Common myeloid progenitor, CD34-positive (primary cell): Measurements from ENCODE around the gene PDCL3.

Experiments used
- CTCF ChIA-PET: fragments of 350-600 bp; sonication (Branson Sonifier 250); formaldehyde crosslinking; loops from one replicate; lab custom pipeline; 2021; ENCODE audit warnings: antibody characterized with exemption; lab: Charles Lee
- POLR2A ChIA-PET: fragments of 350-600 bp; sonication (Branson Sonifier 250); formaldehyde crosslinking; loops from one replicate; lab custom pipeline; 2021; ENCODE audit warnings: antibody characterized with exemption; lab: Charles Lee
- DNase-seq, 3 donors: peaks; one replicate each; pipeline versions ENCODE4 v3.0.0 to v3.0.0-alpha.2; 2013
- H3K27ac ChIP-seq, 2 experiments: 1 replicate in 1 of 2; 2 replicates in 1 of 2; pipeline ENCODE4 v1.7.0; 2013; ENCODE audit warnings: inconsistent platforms in 2 of 2, low read length in 2 of 2, mild to moderate bottlenecking in 2 of 2, low read depth in 1 of 2, moderate library complexity in 1 of 2; ENCODE audit not compliant: severe bottlenecking in 2 of 2, insufficient read depth in 1 of 2, poor library complexity in 1 of 2
- H3K27me3 ChIP-seq, 5 experiments: replicated peaks in 2 of 5; 1 replicate in 3 of 5; 2 replicates in 2 of 5; pipeline versions ENCODE4 v1.6.1 to v1.7.0; 2013; ENCODE audit warnings: low read length in 4 of 5, mild to moderate bottlenecking in 2 of 5, moderate library complexity in 2 of 5, inconsistent platforms in 1 of 5; ENCODE audit not compliant: insufficient read depth in 5 of 5, control insufficient read depth in 4 of 5
- H3K36me3 ChIP-seq, 4 experiments: 1 replicate in 2 of 4; 2 replicates in 2 of 4; pipeline versions ENCODE4 v1.6.1 to v1.7.0; 2013; ENCODE audit warnings: low read length in 3 of 4, control low read depth in 1 of 4, mild to moderate bottlenecking in 1 of 4; ENCODE audit not compliant: control insufficient read depth in 4 of 4, insufficient read depth in 4 of 4
- H3K4me1 ChIP-seq, 4 experiments: 1 replicate in 3 of 4; 2 replicates in 1 of 4; pipeline versions ENCODE4 v1.6.1 to v1.7.1; 2013; ENCODE audit warnings: low read length in 3 of 4, mild to moderate bottlenecking in 3 of 4, control low read depth in 1 of 4, inconsistent platforms in 1 of 4, moderate library complexity in 1 of 4; ENCODE audit not compliant: control insufficient read depth in 4 of 4, insufficient read depth in 4 of 4; ENCODE audit errors: control extremely low read depth in 1 of 4
- H3K4me3 ChIP-seq, 7 experiments: 1 replicate in 4 of 7; 2 replicates in 3 of 7; pipeline versions ENCODE4 v1.5.1 to v1.7.0; 2013; ENCODE audit warnings: mild to moderate bottlenecking in 7 of 7, low read length in 6 of 7, moderate library complexity in 6 of 7, inconsistent platforms in 2 of 7, low read depth in 2 of 7, control low read depth in 1 of 7; ENCODE audit not compliant: insufficient read depth in 4 of 7, control insufficient read depth in 1 of 7; ENCODE audit errors: extremely low read depth in 1 of 7
- H3K9me3 ChIP-seq, 5 experiments: 1 replicate in 4 of 5; 2 replicates in 1 of 5; pipeline versions ENCODE4 v1.6.1 to v1.7.1; 2013; ENCODE audit warnings: low read length in 4 of 5, mild to moderate bottlenecking in 2 of 5, inconsistent platforms in 1 of 5, low read depth in 1 of 5, moderate library complexity in 1 of 5; ENCODE audit not compliant: control insufficient read depth in 4 of 5, insufficient read depth in 2 of 5; ENCODE audit errors: control extremely low read depth in 1 of 5
- WGBS: methylation state at CpG from one replicate; pipeline ENCODE4 v1.1.5; 2013; ENCODE audit not compliant: insufficient coverage; 5-methylcytosine and 5-hydroxymethylcytosine counted together

PDCL3 gene

GRCh38 chr2:100556746-100557145 is 6.0 kb upstream of the PDCL3 start:
- no peak overlapping the region for H3K4me3 ChIP-seq
- 100% methylated on average over 3 of the region's 4 CpGs for WGBS
- no peak for DNase-seq
- no peaks in the 10 kb centered on the region for H3K36me3 ChIP-seq
- CTCF ChIA-PET, result no interaction called here
- POLR2A ChIA-PET, result interaction anchor here (0.7 kb wide), 1 partner anchor 139 kb away, joined by 3 read pairs; the partner anchor contains the start of gene CHST10
- H3K4me1 ChIP-seq, result peaks cover 0 to 19% (median 10%) of the 10 kb centered on the region in 4 experiments
- H3K9me3 ChIP-seq, result no peaks in the 10 kb centered on the region
- H3K27ac ChIP-seq, result no peak overlapping the region
- H3K27me3 ChIP-seq, result no peaks in the 10 kb centered on the region

GRCh38 chr2:100560216-100560830 is 2.5 kb upstream of the PDCL3 start:
- no peaks in the 10 kb centered on the region for H3K36me3 ChIP-seq
- CTCF ChIA-PET, result interaction anchor here (2.2 kb wide), 1 partner anchor 138 kb away, joined by 4 read pairs; no protein-coding TSS in a partner anchor
- POLR2A ChIA-PET, result no interaction called here
- 100% methylated on average over 5 of the region's 9 CpGs for WGBS
- no peaks in the 10 kb centered on the region for H3K27me3 ChIP-seq
- H3K4me3 ChIP-seq, result no peak overlapping the region
- peaks cover 7 to 26% (median 17%) of the 10 kb centered on the region in 4 experiments for H3K4me1 ChIP-seq
- H3K9me3 ChIP-seq, result no peaks in the 10 kb centered on the region
- H3K27ac ChIP-seq, result no peak overlapping the region
- no peak for DNase-seq

- no peak overlapping the region for H3K4me3 ChIP-seq
- WGBS, result 100% methylated on average over 3 of the region's 4 CpGs
Measured at GRCh38 chr2:100561191-100561590, 1.6 kb upstream of the PDCL3 start.

GRCh38 chr2:100563407-100564247 is 834 bp downstream of the PDCL3 start:
- H3K27ac ChIP-seq, result peak overlapping the region; percentile 97
- no peaks in the 10 kb centered on the region for H3K27me3 ChIP-seq
- H3K4me3 ChIP-seq, result peak overlapping the region; percentile 44 to 95 (median 88)
- ChIA-PET POLR2A (interaction anchor here (0.6 kb wide), 1 partner anchor 1918 kb away, joined by 3 read pairs; no protein-coding TSS in a partner anchor), CTCF (interaction anchor here (1.1 to 1.5 kb wide), 4 partner anchors 14 to 50 kb away, joined by 3 read pairs; no protein-coding TSS in a partner anchor)
- peaks cover 7 to 22% (median 14%) of the 10 kb centered on the region in 4 experiments for H3K36me3 ChIP-seq
- 44% methylated on average over 15 of the region's 24 CpGs for WGBS
- no peak for DNase-seq
- no peaks in the 10 kb centered on the region for H3K9me3 ChIP-seq
- peaks cover 7 to 20% (median 17%) of the 10 kb centered on the region in 4 experiments for H3K4me1 ChIP-seq

More at GRCh38 chr2:100561191-100561590, 1.6 kb upstream of the PDCL3 start:
- no peaks in the 10 kb centered on the region for H3K27me3 ChIP-seq
- H3K27ac ChIP-seq, result peak overlapping the region in 1 of 2 experiments; percentile 97
- H3K36me3 ChIP-seq, result peaks cover 0 to 1% (median under 1%) of the 10 kb centered on the region in 4 experiments
- peaks cover 7 to 20% (median 17%) of the 10 kb centered on the region in 4 experiments for H3K4me1 ChIP-seq
- POLR2A ChIA-PET, result no interaction called here
- DNase-seq, result no peak
- CTCF ChIA-PET, result interaction anchor here (2.2 kb wide), 1 partner anchor 139 kb away, joined by 4 read pairs; no protein-coding TSS in a partner anchor
- no peaks in the 10 kb centered on the region for H3K9me3 ChIP-seq

- no peak overlapping the region for H3K4me3 ChIP-seq
- H3K4me1 ChIP-seq, result peaks cover 0 to 1% (median under 1%) of the 10 kb centered on the region in 4 experiments
- ChIA-PET POLR2A (no interaction called here), CTCF (interaction anchor here (1.5 kb wide), 1 partner anchor 10 kb away, joined by 4 read pairs; no protein-coding TSS in a partner anchor)
- H3K9me3 ChIP-seq, result no peaks in the 10 kb centered on the region
- WGBS, result 93% methylated on average over 3 of the region's 6 CpGs
- H3K36me3 ChIP-seq, result peaks cover 12 to 42% (median 25%) of the 10 kb centered on the region in 4 experiments
- no peak for DNase-seq
- H3K27ac ChIP-seq, result no peak overlapping the region
- no peaks in the 10 kb centered on the region for H3K27me3 ChIP-seq
Measured at GRCh38 chr2:100568989-100569388, 6.2 kb downstream of the PDCL3 start.

- Histone ChIP-seq H3K4me3 (no peak overlapping the region), H3K27ac (no peak overlapping the region), H3K36me3 (peaks cover 13 to 51% (median 30%) of the 10 kb centered on the region in 4 experiments), H3K4me1 (no peaks in the 10 kb centered on the region), H3K27me3 (no peaks in the 10 kb centered on the region), H3K9me3 (no peaks in the 10 kb centered on the region)
- DNase-seq, result no peak
- POLR2A ChIA-PET, result no interaction called here
- WGBS, result 86% methylated on average over 2 of the region's 9 CpGs
- CTCF ChIA-PET, result interaction anchor here (0.9 to 1.6 kb wide), 3 partner anchors 8 to 433 kb away, joined by 3 read pairs; no protein-coding TSS in a partner anchor
Measured at GRCh38 chr2:100571668-100572067, 8.9 kb downstream of the PDCL3 start.
